ENCODE data around the gene FBXL17.

The FBXL17 gene

GRCh38 chr5:108149369-108149768 lies 232.5 kb downstream of the FBXL17 start:
- no peak overlapping the region for H3K27ac ChIP-seq (ENCODE audit: low read length)
- no peak overlapping the region for H3K4me2 ChIP-seq (ENCODE audit: low read length)
- no peaks in the 10 kb centered on the region for H3K27me3 ChIP-seq (ENCODE audit: low read depth, low read length)
- no peak overlapping the region for H2AFZ ChIP-seq (ENCODE audit: low read depth, low read length)
- H3K36me3 ChIP-seq (replicated peaks; ENCODE audit: low read depth, low read length): no peaks in the 10 kb centered on the region
- H4K20me1 ChIP-seq (ENCODE audit: insufficient read depth, low read length): no peaks in the 10 kb centered on the region
- H3K4me3 ChIP-seq (ENCODE audit: low read length): no peak overlapping the region
- H3K9ac ChIP-seq (ENCODE audit: low read length): no peak overlapping the region
- no peaks in the 10 kb centered on the region for H3K79me2 ChIP-seq (ENCODE audit: low read length)
- H3K9me3 ChIP-seq (ENCODE audit: insufficient read depth, low read length): no peaks in the 10 kb centered on the region
- TF ChIP-seq, protein P1, sequence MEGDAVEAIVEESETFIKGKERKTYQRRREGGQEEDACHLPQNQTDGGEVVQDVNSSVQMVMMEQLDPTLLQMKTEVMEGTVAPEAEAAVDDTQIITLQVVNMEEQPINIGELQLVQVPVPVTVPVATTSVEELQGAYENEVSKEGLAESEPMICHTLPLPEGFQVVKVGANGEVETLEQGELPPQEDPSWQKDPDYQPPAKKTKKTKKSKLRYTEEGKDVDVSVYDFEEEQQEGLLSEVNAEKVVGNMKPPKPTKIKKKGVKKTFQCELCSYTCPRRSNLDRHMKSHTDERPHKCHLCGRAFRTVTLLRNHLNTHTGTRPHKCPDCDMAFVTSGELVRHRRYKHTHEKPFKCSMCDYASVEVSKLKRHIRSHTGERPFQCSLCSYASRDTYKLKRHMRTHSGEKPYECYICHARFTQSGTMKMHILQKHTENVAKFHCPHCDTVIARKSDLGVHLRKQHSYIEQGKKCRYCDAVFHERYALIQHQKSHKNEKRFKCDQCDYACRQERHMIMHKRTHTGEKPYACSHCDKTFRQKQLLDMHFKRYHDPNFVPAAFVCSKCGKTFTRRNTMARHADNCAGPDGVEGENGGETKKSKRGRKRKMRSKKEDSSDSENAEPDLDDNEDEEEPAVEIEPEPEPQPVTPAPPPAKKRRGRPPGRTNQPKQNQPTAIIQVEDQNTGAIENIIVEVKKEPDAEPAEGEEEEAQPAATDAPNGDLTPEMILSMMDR (IDR thresholded peaks at IDR 0.05; ENCODE audit: low read depth, low read length): no peak
- no peak for TF ChIP-seq EZH2phosphoT487 (IDR thresholded peaks at IDR 0.05; ENCODE audit: low read depth)
- H3K4me1 ChIP-seq (ENCODE audit: low read length): no peaks in the 10 kb centered on the region

- H3K9me3 ChIP-seq (ENCODE audit: insufficient read depth, low read length): no peaks in the 10 kb centered on the region
- no peaks in the 10 kb centered on the region for H3K36me3 ChIP-seq (replicated peaks; ENCODE audit: low read depth, low read length)
- no peak overlapping the region for H3K4me3 ChIP-seq (ENCODE audit: low read length)
- no peak for TF ChIP-seq EZH2phosphoT487 (IDR thresholded peaks at IDR 0.05; ENCODE audit: low read depth)
- TF ChIP-seq, protein P1 (IDR thresholded peaks at IDR 0.05; ENCODE audit: low read depth, low read length): peak; percentile 54
- H3K27ac ChIP-seq (ENCODE audit: low read length): no peak overlapping the region
- H3K27me3 ChIP-seq (ENCODE audit: low read depth, low read length): no peaks in the 10 kb centered on the region
- no peaks in the 10 kb centered on the region for H3K4me1 ChIP-seq (ENCODE audit: low read length)
- no peaks in the 10 kb centered on the region for H4K20me1 ChIP-seq (ENCODE audit: insufficient read depth, low read length)
- H3K4me2 ChIP-seq (ENCODE audit: low read length): no peak overlapping the region
- H2AFZ ChIP-seq (ENCODE audit: low read depth, low read length): no peak overlapping the region
- H3K9ac ChIP-seq (ENCODE audit: low read length): no peak overlapping the region
- no peaks in the 10 kb centered on the region for H3K79me2 ChIP-seq (ENCODE audit: low read length)
These were observed 233.2 kb downstream of the FBXL17 start for GRCh38 chr5:108148715-108149139.

GRCh38 chr5:108146222-108146621 lies 235.7 kb downstream of the FBXL17 start:
- Histone ChIP-seq H3K4me1 (ENCODE audit: low read length) (no peaks in the 10 kb centered on the region), H3K36me3 (replicated peaks; ENCODE audit: low read depth, low read length) (no peaks in the 10 kb centered on the region), H2AFZ (ENCODE audit: low read depth, low read length) (no peak overlapping the region), H3K9me3 (ENCODE audit: insufficient read depth, low read length) (no peaks in the 10 kb centered on the region), H3K27ac (ENCODE audit: low read length) (no peak overlapping the region), H4K20me1 (ENCODE audit: insufficient read depth, low read length) (no peaks in the 10 kb centered on the region), H3K4me3 (ENCODE audit: low read length) (no peak overlapping the region), H3K27me3 (ENCODE audit: low read depth, low read length) (no peaks in the 10 kb centered on the region), H3K9ac (ENCODE audit: low read length) (no peak overlapping the region), H3K79me2 (ENCODE audit: low read length) (no peaks in the 10 kb centered on the region), H3K4me2 (ENCODE audit: low read length) (no peak overlapping the region)
- TF ChIP-seq EZH2phosphoT487 (IDR thresholded peaks at IDR 0.05; ENCODE audit: low read depth): no peak
- TF ChIP-seq, protein P1 (IDR thresholded peaks at IDR 0.05; ENCODE audit: low read depth, low read length): no peak

- Histone ChIP-seq H3K4me2 (ENCODE audit: low read length) (no peak overlapping the region), H2AFZ (ENCODE audit: low read depth, low read length) (no peak overlapping the region), H3K36me3 (replicated peaks; ENCODE audit: low read depth, low read length) (no peaks in the 10 kb centered on the region), H3K4me3 (ENCODE audit: low read length) (no peak overlapping the region), H3K27me3 (ENCODE audit: low read depth, low read length) (no peaks in the 10 kb centered on the region), H3K27ac (ENCODE audit: low read length) (no peak overlapping the region), H4K20me1 (ENCODE audit: insufficient read depth, low read length) (no peaks in the 10 kb centered on the region), H3K9me3 (ENCODE audit: insufficient read depth, low read length) (no peaks in the 10 kb centered on the region), H3K79me2 (ENCODE audit: low read length) (no peaks in the 10 kb centered on the region), H3K9ac (ENCODE audit: low read length) (no peak overlapping the region), H3K4me1 (ENCODE audit: low read length) (no peaks in the 10 kb centered on the region)
- no peak for TF ChIP-seq EZH2phosphoT487 (IDR thresholded peaks at IDR 0.05; ENCODE audit: low read depth)
- TF ChIP-seq, protein P1 (IDR thresholded peaks at IDR 0.05; ENCODE audit: low read depth, low read length): no peak
These were observed 236.5 kb downstream of the FBXL17 start for GRCh38 chr5:108145351-108145750.

Data from OCI-LY3 (cell line).